ENCODE results near the gene SERPINB1.

- TF ChIP-seq REST (IDR thresholded peaks at IDR 0.05; ENCODE audit: low read depth, low read length): no peak
- no peak for TF ChIP-seq CTCF (IDR thresholded peaks at IDR 0.05)
- TF ChIP-seq ELF1 (IDR thresholded peaks at IDR 0.05): no peak
- no peak for TF ChIP-seq CHD2 (IDR thresholded peaks at IDR 0.05; ENCODE audit: low read length, partially characterized antibody)
- TF ChIP-seq EP300 (IDR thresholded peaks at IDR 0.05; ENCODE audit: borderline replicate concordance in 1 of 2, low read depth in 1 of 2, low read length in 1 of 2): no peak
- TF ChIP-seq EZH2phosphoT487 (IDR thresholded peaks at IDR 0.05; ENCODE audit: borderline replicate concordance, low read depth): no peak
- no peak for TF ChIP-seq NRF1 (IDR thresholded peaks at IDR 0.05; ENCODE audit: low read depth, low read length)
- no peak for TF ChIP-seq TAF1 (IDR thresholded peaks at IDR 0.05; ENCODE audit: borderline replicate concordance, low read depth, low read length)
- TF ChIP-seq TCF12 (IDR thresholded peaks at IDR 0.05): no peak
- TF ChIP-seq RAD21 (IDR thresholded peaks at IDR 0.05; ENCODE audit: low read length): no peak
- no peak for TF ChIP-seq RCOR1 (IDR thresholded peaks at IDR 0.05; ENCODE audit: low read length)
- no peak for TF ChIP-seq FOXJ3 (CRISPR knock-in tag; IDR thresholded peaks at IDR 0.05)
These were observed 44.5 kb upstream of the SERPINB1 start for GRCh38 chr6:2885967-2886735.
